Gastrocnemius medialis (tissue), 4 donors: ENCODE measurements around the gene NDRG3. TPM values are rescaled to one million over a fixed set of nuclear protein-coding genes. Genes with fewer than 3 reads are reported as not detected.
"Not testable (repeated sequence)": the region's sequence is repeated elsewhere in the genome, so short reads cannot be mapped to it uniquely, and the experiment has no call there.

Source experiments
- ATAC-seq, 2 donors: fragments of 150-250 bp; one replicate each; pipeline ENCODE4 v1.9.1; 2016
- DNase-seq, 2 donors: peaks; one replicate each; pipeline ENCODE4 v3.0.0-alpha.2; 2019
- H3K27ac ChIP-seq, 4 donors: fragments of 200-600 bp; sonication (generic); 1 replicate in 1 of 4; 2 replicates in 3 of 4; pipeline ENCODE4 v1.5.1; 2016 to 2018; ENCODE audit warnings: mild to moderate bottlenecking in 2 of 4, moderate library complexity in 1 of 4
- H3K27me3 ChIP-seq, 3 donors: fragments of 200-600 bp; sonication (generic) in 2 of 3; 1 replicate in 1 of 3; 2 replicates in 2 of 3; pipeline versions ENCODE4 v1.5.1 to v1.6.0; 2016 to 2019; ENCODE audit warnings: mild to moderate bottlenecking in 1 of 3, moderate library complexity in 1 of 3
- H3K36me3 ChIP-seq, 2 donors: fragments of 200-600 bp; sonication (generic) in 1 of 2; one replicate each; pipeline ENCODE4 v1.5.1; 2017 to 2018
- H3K4me1 ChIP-seq, 2 donors: fragments of 200-600 bp; sonication (generic) in 1 of 2; one replicate each; pipeline ENCODE4 v1.5.1; 2016 to 2017; ENCODE audit warnings: mild to moderate bottlenecking in 2 of 2
- H3K4me3 ChIP-seq, 4 donors: fragments of 200-600 bp; sonication (generic) in 3 of 4; 1 replicate in 1 of 4; 2 replicates in 3 of 4; pipeline ENCODE4 v1.5.1; 2016 to 2019; ENCODE audit warnings: mild to moderate bottlenecking in 2 of 4
- H3K9me3 ChIP-seq, 3 donors: fragments of 200-600 bp; sonication (generic) in 2 of 3; 1 replicate in 1 of 3; 2 replicates in 2 of 3; pipeline ENCODE4 v1.5.1; 2016 to 2019
- CTCF ChIP-seq, 5 experiments: fragments of 450-650 bp in 3 of 5; fragments of 200-600 bp in 2 of 5; sonication (generic) in 2 of 5; IDR thresholded peaks in 4 of 5; conservative IDR thresholded peaks in 1 of 5; 1 replicate in 4 of 5; 2 replicates in 1 of 5; pipeline ENCODE4 v1.5.1; 2016 to 2019; ENCODE audit warnings: antibody characterized with exemption in 5 of 5, mild to moderate bottlenecking in 3 of 5, moderate library complexity in 3 of 5
- POLR2A ChIP-seq, 2 donors: fragments of 450-650 bp; IDR thresholded peaks; one replicate each; pipeline ENCODE4 v1.6.1; 2017; ENCODE audit warnings: antibody characterized with exemption in 2 of 2, mild to moderate bottlenecking in 2 of 2, moderate library complexity in 2 of 2
- in situ Hi-C, 4 donors: fragments of 200-750 bp; cut with MboI; loops; one replicate each; pipeline versions ENCODE4 v1.15.0 to v1.8.0; 2017; ENCODE audit warnings: low sequenced_read_pairs in 4 of 4
- intact Hi-C: fragments of 100-400 bp; cut with DNase I; formaldehyde crosslinking; loops from one replicate; pipeline ENCODE4 v1.15.1; 2023; ENCODE audit warnings: low total_unique reads
- total RNA-seq, 4 donors: library from RNA; depleted of rRNA; stranded (reverse); fragments of >200 nt; gene quantifications; one replicate each; pipeline versions ENCODE4 v1.1.0 to v1.2.3, GENCODE V29; 2016

Gene NDRG3
- total RNA-seq, 4 donors from 2014 or later, result 6.7 to 24.9 (median 13.2) TPM

- Histone ChIP-seq H3K27me3 (no peaks in the 10 kb centered on the region), H3K4me1 (no peaks in the 10 kb centered on the region), H3K9me3 (no peaks in the 10 kb centered on the region), H3K4me3 (no peak overlapping the region), H3K36me3 (no peaks in the 10 kb centered on the region), H3K27ac (no peak overlapping the region)
- DNase-seq, result no peak
- in situ Hi-C loops, result no loop called here
- intact Hi-C loops, result no loop called here
- TF ChIP-seq CTCF (IDR thresholded peaks at IDR 0.05 in 4 of 5, conservative IDR thresholded peaks at IDR 0.05 in 1 of 5) (no peak), POLR2A (IDR thresholded peaks at IDR 0.05) (no peak)
- no peak for ATAC-seq
These were observed 104.4 kb downstream of the NDRG3 start for GRCh38 chr20:36641506-36641843.

GRCh38 chr20:36638876-36639400 lies 107.0 kb downstream of the NDRG3 start:
- H3K9me3 ChIP-seq, H3K27me3 ChIP-seq, in situ Hi-C loops, intact Hi-C loops, H3K36me3 ChIP-seq, H3K27ac ChIP-seq, H3K4me1 ChIP-seq, ATAC-seq, H3K4me3 ChIP-seq, DNase-seq: not testable (repeated sequence)

- TF ChIP-seq POLR2A (IDR thresholded peaks at IDR 0.05) (no peak), CTCF (IDR thresholded peaks at IDR 0.05 in 4 of 5, conservative IDR thresholded peaks at IDR 0.05 in 1 of 5) (no peak)
- Histone ChIP-seq H3K27me3 (no peaks in the 10 kb centered on the region), H3K36me3 (no peaks in the 10 kb centered on the region), H3K9me3 (no peaks in the 10 kb centered on the region), H3K4me1 (no peaks in the 10 kb centered on the region), H3K4me3 (no peak overlapping the region), H3K27ac (no peak overlapping the region)
- in situ Hi-C loops (no loop called here), intact Hi-C loops (no loop called here)
- DNase-seq (no peak), ATAC-seq (no peak)
These were observed 111.5 kb downstream of the NDRG3 start for GRCh38 chr20:36634342-36634741.

- no peaks in the 10 kb centered on the region for H3K36me3 ChIP-seq
- TF ChIP-seq CTCF (IDR thresholded peaks at IDR 0.05 in 4 of 5, conservative IDR thresholded peaks at IDR 0.05 in 1 of 5) (no peak), POLR2A (IDR thresholded peaks at IDR 0.05) (no peak)
- DNase-seq (no peak), ATAC-seq (no peak)
- H3K9me3 ChIP-seq, result no peaks in the 10 kb centered on the region
- H3K4me3 ChIP-seq, result no peak overlapping the region
- H3K4me1 ChIP-seq, result no peaks in the 10 kb centered on the region
- intact Hi-C loops (no loop called here), in situ Hi-C loops (no loop called here)
- H3K27me3 ChIP-seq, result no peaks in the 10 kb centered on the region
- no peak overlapping the region for H3K27ac ChIP-seq
These were observed 112.6 kb downstream of the NDRG3 start for GRCh38 chr20:36633285-36633772.

- intact Hi-C loops, result no loop called here
- no peaks in the 10 kb centered on the region for H3K36me3 ChIP-seq
- no peak for DNase-seq
- in situ Hi-C loops, result no loop called here
- no peaks in the 10 kb centered on the region for H3K4me1 ChIP-seq
- H3K27ac ChIP-seq, result no peak overlapping the region
- ATAC-seq, result no peak
- no peak overlapping the region for H3K4me3 ChIP-seq
- no peaks in the 10 kb centered on the region for H3K27me3 ChIP-seq
- no peak for TF ChIP-seq CTCF (IDR thresholded peaks at IDR 0.05 in 4 of 5, conservative IDR thresholded peaks at IDR 0.05 in 1 of 5)
- no peak for TF ChIP-seq POLR2A (IDR thresholded peaks at IDR 0.05)
- H3K9me3 ChIP-seq, result no peaks in the 10 kb centered on the region
These were observed 113.2 kb downstream of the NDRG3 start for GRCh38 chr20:36632487-36633284.
